Esophagus muscularis mucosa (tissue), 3 donors: ENCODE measurements around the gene MEF2A.

ENCODE experiments used
- POLR2A ChIP-seq: fragments of 450-650 bp; IDR thresholded peaks from one replicate; pipeline ENCODE4 v1.6.1; 2017; ENCODE audit warnings: antibody characterized with exemption, moderate library complexity, mild to moderate bottlenecking, low read depth
- TF ChIP-seq, protein P1 (sequence below), 3 experiments: fragments of 200-600 bp in 2 of 3; fragments of 450-650 bp in 1 of 3; sonication (generic) in 2 of 3; IDR thresholded peaks; one replicate each; pipeline ENCODE4 v1.5.1; 2017 to 2019; ENCODE audit warnings: antibody characterized with exemption in 3 of 3, mild to moderate bottlenecking in 2 of 3, moderate library complexity in 1 of 3

DNA sequence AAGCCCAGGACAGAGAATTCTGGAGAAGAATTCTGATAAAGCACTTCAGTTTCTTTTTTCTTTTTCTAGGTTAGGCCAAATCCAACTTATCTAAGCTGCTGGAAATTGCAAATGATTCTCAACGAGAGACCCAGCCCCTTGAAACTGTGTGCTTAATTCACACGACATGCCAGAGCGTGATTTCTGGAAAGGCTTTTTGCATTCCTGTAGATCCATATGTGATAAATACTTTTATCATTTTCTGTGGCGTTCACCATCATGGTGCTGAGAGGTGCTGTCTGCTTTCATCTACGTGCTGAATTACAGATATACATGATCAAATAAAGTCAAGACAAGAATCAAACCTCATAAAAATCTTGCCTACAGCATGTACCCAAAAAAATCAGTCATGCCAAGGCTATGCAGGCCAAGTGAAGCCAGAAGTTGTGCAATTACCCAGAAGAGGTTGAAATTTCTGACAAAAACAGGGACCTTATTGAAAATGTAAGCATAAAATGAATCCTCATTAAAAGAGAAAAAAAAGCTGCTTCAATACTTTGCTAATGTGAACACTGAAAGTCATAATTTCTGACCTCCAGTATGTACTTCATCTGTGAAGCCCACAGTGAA is 10.8 kb upstream of the MEF2A start:
- no peak for TF ChIP-seq POLR2A
- TF ChIP-seq, protein P1, sequence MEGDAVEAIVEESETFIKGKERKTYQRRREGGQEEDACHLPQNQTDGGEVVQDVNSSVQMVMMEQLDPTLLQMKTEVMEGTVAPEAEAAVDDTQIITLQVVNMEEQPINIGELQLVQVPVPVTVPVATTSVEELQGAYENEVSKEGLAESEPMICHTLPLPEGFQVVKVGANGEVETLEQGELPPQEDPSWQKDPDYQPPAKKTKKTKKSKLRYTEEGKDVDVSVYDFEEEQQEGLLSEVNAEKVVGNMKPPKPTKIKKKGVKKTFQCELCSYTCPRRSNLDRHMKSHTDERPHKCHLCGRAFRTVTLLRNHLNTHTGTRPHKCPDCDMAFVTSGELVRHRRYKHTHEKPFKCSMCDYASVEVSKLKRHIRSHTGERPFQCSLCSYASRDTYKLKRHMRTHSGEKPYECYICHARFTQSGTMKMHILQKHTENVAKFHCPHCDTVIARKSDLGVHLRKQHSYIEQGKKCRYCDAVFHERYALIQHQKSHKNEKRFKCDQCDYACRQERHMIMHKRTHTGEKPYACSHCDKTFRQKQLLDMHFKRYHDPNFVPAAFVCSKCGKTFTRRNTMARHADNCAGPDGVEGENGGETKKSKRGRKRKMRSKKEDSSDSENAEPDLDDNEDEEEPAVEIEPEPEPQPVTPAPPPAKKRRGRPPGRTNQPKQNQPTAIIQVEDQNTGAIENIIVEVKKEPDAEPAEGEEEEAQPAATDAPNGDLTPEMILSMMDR (IDR thresholded peaks at IDR 0.05): no peak
